Gastroesophageal sphincter (tissue), 4 donors: ENCODE data around the gene GPN1. TPM values are rescaled to one million over a fixed set of nuclear protein-coding genes. Genes with fewer than 3 reads are reported as not detected.
"Not testable (repeated sequence)": the region's sequence is repeated elsewhere in the genome, so short reads cannot be mapped to it uniquely, and the experiment has no call there.

ENCODE experiments used
- ATAC-seq: fragments of 150-250 bp; one replicate; pipeline ENCODE4 v1.9.1; 2016; ENCODE audit warnings: mild to moderate bottlenecking, moderate library complexity
- H3K27ac ChIP-seq, 4 donors: fragments of 200-600 bp; sonication (generic) in 3 of 4; 1 replicate in 3 of 4; 2 replicates in 1 of 4; pipeline ENCODE4 v1.5.1; 2016 to 2019
- H3K27me3 ChIP-seq: fragments of 200-600 bp; sonication (generic); one replicate; pipeline ENCODE4 v1.5.1; 2019
- H3K36me3 ChIP-seq, 2 donors: fragments of 200-600 bp; sonication (generic); one replicate each; pipeline ENCODE4 v1.5.1; 2019; ENCODE audit warnings: control low read depth in 1 of 2
- H3K4me1 ChIP-seq, 3 donors: fragments of 200-600 bp; sonication (generic); 1 replicate in 2 of 3; 2 replicates in 1 of 3; pipeline ENCODE4 v1.5.1; 2016 to 2019; ENCODE audit warnings: control low read depth in 2 of 3
- H3K4me3 ChIP-seq, 2 donors: fragments of 200-600 bp; sonication (generic); one replicate each; pipeline ENCODE4 v1.5.1; 2019; ENCODE audit warnings: mild to moderate bottlenecking in 1 of 2, moderate library complexity in 1 of 2
- H3K9me3 ChIP-seq, 3 donors: fragments of 200-600 bp; sonication (generic); one replicate each; pipeline ENCODE4 v1.5.1; 2017 to 2019; ENCODE audit warnings: control low read depth in 2 of 3
- EP300 ChIP-seq: sonication (generic); formaldehyde crosslinking; IDR thresholded peaks from one replicate; pipeline ENCODE4 v1.6.1; 2017; ENCODE audit warnings: antibody characterized with exemption, mild to moderate bottlenecking
- POLR2A ChIP-seq, 2 donors: fragments of 450-650 bp; IDR thresholded peaks; one replicate each; pipeline ENCODE4 v1.6.1; 2017; ENCODE audit warnings: antibody characterized with exemption in 2 of 2, mild to moderate bottlenecking in 2 of 2, moderate library complexity in 1 of 2
- POLR2AphosphoS5 ChIP-seq: sonication (generic); formaldehyde crosslinking; IDR thresholded peaks from one replicate; pipeline ENCODE4 v1.6.1; 2017; ENCODE audit warnings: antibody characterized with exemption
- WGBS, 2 donors: methylation state at CpG; one replicate each; pipeline ENCODE4 v1.1.5; 2018; ENCODE audit warnings: low coverage in 1 of 2; 5-methylcytosine and 5-hydroxymethylcytosine counted together
- total RNA-seq, 4 donors: library from RNA; depleted of rRNA; stranded (reverse); fragments of >200 nt; gene quantifications; one replicate each; pipeline ENCODE4 v1.1.0, GENCODE V29; 2016
- TF ChIP-seq, protein P1 (sequence below), 4 experiments: fragments of 200-600 bp in 2 of 4; fragments of 450-650 bp in 2 of 4; sonication (generic) in 1 of 4; IDR thresholded peaks; one replicate each; pipeline ENCODE4 v1.5.1; 2017 to 2019; ENCODE audit warnings: antibody characterized with exemption in 4 of 4, mild to moderate bottlenecking in 2 of 4, moderate library complexity in 2 of 4

GPN1 gene
- total RNA-seq, 4 donors from 2014 or later, result 20.9 to 34.5 (median 21.4) TPM

DNA sequence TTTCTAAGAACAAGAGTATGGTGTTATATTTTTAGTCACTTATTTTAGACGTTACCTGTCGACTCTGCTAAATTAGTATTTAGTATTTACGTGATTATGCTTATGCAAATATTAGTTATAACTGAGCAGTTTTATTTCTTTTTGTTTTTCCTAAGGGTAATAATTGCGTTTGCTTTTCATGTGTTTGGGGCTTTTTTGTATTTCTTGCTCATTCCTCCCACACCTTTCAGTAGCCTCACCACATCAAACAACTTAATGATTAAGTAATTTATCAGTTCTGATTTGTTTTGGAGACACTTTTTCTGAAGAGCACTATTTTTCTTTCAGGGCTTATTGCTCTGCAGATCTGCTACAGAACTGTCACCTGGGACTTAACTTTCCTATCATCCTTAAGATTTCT lies 42.4 kb downstream of the GPN1 start:
- Histone ChIP-seq H3K9me3 (no peaks in the 10 kb centered on the region), H3K36me3 (peaks cover 12 to 95% of the 10 kb centered on the region in 2 donors), H3K4me1 (peaks cover 0 to 8% (median 0%) of the 10 kb centered on the region in 3 donors), H3K4me3 (no peak overlapping the region), H3K27me3 (no peaks in the 10 kb centered on the region), H3K27ac (no peak overlapping the region)
- TF ChIP-seq POLR2A (IDR thresholded peaks at IDR 0.05), result no peak
- TF ChIP-seq POLR2AphosphoS5, result no peak
- no peak for ATAC-seq
- 71 to 77% methylated on average over 1 to 4 of the region's 4 CpGs for WGBS, 2 donors

DNA sequence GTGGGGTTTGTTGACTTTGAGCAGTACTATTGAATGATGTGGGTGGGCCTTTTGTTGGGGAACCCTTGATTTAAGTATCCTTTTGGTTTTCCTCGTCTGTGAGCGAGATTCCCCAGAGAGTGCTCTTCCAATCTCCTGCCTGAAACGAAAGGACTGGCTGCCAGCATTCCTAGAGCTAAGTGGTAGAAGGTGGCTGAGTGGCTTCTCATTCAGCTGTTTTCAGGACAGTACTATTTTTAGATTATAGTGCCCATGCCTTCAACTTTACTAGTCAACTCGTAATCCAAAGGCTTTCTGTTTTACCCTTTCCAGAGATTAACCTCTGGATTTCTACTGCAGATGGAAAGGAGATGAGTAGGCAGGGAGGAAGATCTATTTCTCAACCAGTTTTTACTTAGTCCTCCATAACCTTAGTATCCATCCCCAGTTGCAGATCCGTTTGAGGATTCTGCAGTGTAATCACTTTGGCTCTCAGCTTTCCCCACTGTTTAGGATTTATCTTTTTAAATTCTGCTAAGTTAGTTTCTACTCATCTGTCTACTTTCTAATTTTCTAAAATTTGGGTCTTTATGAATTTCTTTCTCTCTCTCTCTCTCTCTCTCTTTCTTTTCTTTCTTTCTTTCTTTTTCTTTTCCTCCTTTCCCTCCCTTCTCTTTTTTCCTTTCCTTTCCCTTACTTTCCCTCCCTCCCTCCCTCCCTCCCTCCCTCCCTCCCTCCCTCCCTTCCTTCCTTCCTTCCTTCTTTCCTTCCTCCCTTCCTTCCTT lies 44.1 kb downstream of the GPN1 start:
- 68 to 85% methylated on average over 4 to 5 of the region's 5 CpGs for WGBS, 2 donors
- ATAC-seq, result no peak
- H3K36me3 ChIP-seq, result peaks cover 15 to 96% of the 10 kb centered on the region in 2 donors
- H3K27ac ChIP-seq, result no peak overlapping the region
- no peak overlapping the region for H3K4me3 ChIP-seq
- no peak for TF ChIP-seq POLR2A (IDR thresholded peaks at IDR 0.05)
- no peaks in the 10 kb centered on the region for H3K27me3 ChIP-seq
- H3K4me1 ChIP-seq, result no peaks in the 10 kb centered on the region
- no peaks in the 10 kb centered on the region for H3K9me3 ChIP-seq

DNA sequence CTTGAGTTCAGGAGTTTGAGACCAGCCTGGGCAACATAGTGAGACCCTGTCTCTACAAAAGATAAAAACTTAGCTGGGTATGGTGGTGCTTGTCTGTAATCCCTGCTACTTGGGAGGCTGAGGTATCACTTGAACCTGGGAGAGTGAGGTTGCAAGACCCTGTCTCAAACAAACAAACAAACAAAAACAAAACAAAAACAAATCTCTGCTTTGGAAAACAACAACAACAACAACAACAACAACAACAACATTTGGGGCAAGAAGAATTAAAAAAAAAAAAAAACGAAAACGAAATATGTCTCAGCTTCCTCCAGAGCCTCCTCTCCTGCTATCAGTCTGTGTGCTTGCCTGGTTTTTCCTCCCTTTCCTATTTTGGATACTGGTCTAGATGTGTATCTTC lies 51.7 kb downstream of the GPN1 start:
- ATAC-seq, result no peak
- Histone ChIP-seq H3K9me3 (no peaks in the 10 kb centered on the region), H3K27ac (no peak overlapping the region), H3K4me1 (peaks cover 0 to 8% (median 0%) of the 10 kb centered on the region in 3 donors), H3K27me3 (no peaks in the 10 kb centered on the region), H3K4me3 (no peak overlapping the region), H3K36me3 (peaks cover 14 to 90% of the 10 kb centered on the region in 2 donors)
- TF ChIP-seq POLR2A (IDR thresholded peaks at IDR 0.05) (no peak), POLR2AphosphoS5 (no peak), EP300 (no peak)
- TF ChIP-seq, protein P1, sequence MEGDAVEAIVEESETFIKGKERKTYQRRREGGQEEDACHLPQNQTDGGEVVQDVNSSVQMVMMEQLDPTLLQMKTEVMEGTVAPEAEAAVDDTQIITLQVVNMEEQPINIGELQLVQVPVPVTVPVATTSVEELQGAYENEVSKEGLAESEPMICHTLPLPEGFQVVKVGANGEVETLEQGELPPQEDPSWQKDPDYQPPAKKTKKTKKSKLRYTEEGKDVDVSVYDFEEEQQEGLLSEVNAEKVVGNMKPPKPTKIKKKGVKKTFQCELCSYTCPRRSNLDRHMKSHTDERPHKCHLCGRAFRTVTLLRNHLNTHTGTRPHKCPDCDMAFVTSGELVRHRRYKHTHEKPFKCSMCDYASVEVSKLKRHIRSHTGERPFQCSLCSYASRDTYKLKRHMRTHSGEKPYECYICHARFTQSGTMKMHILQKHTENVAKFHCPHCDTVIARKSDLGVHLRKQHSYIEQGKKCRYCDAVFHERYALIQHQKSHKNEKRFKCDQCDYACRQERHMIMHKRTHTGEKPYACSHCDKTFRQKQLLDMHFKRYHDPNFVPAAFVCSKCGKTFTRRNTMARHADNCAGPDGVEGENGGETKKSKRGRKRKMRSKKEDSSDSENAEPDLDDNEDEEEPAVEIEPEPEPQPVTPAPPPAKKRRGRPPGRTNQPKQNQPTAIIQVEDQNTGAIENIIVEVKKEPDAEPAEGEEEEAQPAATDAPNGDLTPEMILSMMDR (IDR thresholded peaks at IDR 0.05), result no peak
- 68 to 89% methylated on average over 2 of the region's 2 CpGs for WGBS, 2 donors

DNA sequence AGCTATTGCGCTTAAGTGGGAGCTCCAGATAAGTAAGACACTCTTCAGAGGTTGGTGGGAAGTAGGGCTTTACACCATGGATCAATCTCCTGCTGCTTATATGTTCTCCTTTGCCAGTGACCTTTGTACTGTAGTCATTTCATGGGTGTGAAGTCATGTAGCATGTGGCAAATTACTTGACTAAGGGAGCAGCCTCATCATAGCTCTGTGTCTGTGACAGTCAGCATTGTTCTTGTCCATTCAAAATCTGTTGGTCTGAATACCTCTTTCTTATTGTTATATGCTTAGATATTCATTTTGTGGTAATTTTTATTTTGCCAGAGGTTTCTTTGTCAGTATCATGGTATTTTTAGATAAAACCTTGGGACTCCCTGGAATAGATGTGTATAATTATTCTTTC lies 53.0 kb downstream of the GPN1 start:
- no CpG with 5 or more reads among the region's 1 CpG for WGBS, 2 donors
- Histone ChIP-seq H3K4me1 (peaks cover 0 to 8% (median 0%) of the 10 kb centered on the region in 3 donors), H3K27ac (peak overlapping the region in 1 of 4 donors; percentile 27), H3K9me3 (no peaks in the 10 kb centered on the region), H3K4me3 (no peak overlapping the region), H3K36me3 (peaks cover 7 to 90% of the 10 kb centered on the region in 2 donors), H3K27me3 (no peaks in the 10 kb centered on the region)
- ATAC-seq, result no peak
- TF ChIP-seq POLR2AphosphoS5 (no peak), EP300 (no peak), POLR2A (IDR thresholded peaks at IDR 0.05) (no peak)
- TF ChIP-seq, protein P1 (IDR thresholded peaks at IDR 0.05), result no peak

DNA sequence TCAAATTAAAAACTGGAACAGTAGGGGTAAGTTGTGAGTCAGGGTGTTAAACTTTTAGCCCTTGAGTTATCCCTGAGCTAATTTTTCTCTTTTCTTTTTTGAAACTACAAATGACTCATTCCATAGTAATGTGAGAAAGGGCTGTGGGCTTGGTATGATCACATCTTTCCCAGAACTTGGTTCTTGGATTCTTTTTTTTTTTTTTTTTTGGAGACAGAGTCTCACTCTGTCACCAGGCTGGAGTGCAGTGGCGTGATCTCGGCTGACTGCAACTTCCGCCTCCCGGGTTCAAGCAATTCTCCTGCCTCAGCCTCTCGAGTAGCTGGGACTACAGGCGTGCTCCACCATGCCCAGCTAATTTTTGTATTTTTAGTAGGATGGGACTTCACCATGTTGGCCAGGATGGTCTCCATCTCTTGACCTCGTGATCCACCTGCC lies 53.5 kb downstream of the GPN1 start:
- peak; percentile 26 for TF ChIP-seq POLR2AphosphoS5
- ATAC-seq, result peak; percentile 50
- Histone ChIP-seq H3K36me3 (peaks cover 7 to 90% of the 10 kb centered on the region in 2 donors), H3K27ac (peak overlapping the region in 1 of 4 donors; percentile 27)
- H3K27me3 ChIP-seq, H3K9me3 ChIP-seq, H3K4me1 ChIP-seq, H3K4me3 ChIP-seq: not testable (repeated sequence)
- 40 to 78% methylated on average over 1 to 7 of the region's 7 CpGs for WGBS, 2 donors

DNA sequence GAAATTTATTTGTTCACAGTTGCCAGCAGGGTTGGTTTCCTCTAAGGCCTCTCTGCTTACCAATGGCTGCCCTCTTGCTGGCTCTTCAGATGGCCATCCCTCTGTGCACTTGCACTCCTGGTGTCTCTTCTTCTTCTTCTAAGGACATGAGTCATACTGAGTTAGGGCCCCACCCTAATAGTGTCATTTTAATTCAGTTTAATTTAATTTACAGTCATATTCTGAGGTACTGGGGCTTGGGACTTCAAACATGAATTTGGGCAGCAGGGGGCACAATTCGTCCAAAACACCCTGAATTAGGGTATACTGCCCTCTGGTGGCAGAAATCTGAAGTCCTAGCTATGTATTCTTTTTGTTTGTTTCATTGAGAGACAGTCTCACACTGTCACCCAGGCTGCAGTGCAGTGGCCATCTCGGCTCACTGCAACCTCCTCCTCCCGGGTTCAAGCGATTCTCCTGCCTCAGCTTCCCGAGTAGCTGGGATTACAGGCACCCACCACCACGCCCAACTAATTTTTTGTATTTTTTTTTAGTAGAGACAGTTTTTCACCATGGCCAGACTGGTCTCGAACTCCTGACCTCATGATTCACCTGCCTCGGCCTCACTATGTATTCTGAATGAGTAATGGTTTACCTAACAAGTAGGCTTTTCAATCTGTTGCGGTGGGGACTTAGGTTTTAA lies 54.7 kb downstream of the GPN1 start:
- Histone ChIP-seq H3K4me1 (peaks cover 0 to 8% (median 0%) of the 10 kb centered on the region in 3 donors), H3K9me3 (no peaks in the 10 kb centered on the region), H3K4me3 (no peak overlapping the region), H3K27ac (peak overlapping the region in 2 of 4 donors; percentile 23 to 27), H3K36me3 (peaks cover 0 to 90% of the 10 kb centered on the region in 2 donors), H3K27me3 (no peaks in the 10 kb centered on the region)
- peak; percentile 71 for ATAC-seq
- no peak for TF ChIP-seq EP300
- TF ChIP-seq, protein P1 (IDR thresholded peaks at IDR 0.05), result peak; percentile 87 to 96 (median 95)
- TF ChIP-seq POLR2A (IDR thresholded peaks at IDR 0.05), result no peak
- no peak for TF ChIP-seq POLR2AphosphoS5
- 50% methylated on average over 9 of the region's 9 CpGs for WGBS, 2 donors

DNA sequence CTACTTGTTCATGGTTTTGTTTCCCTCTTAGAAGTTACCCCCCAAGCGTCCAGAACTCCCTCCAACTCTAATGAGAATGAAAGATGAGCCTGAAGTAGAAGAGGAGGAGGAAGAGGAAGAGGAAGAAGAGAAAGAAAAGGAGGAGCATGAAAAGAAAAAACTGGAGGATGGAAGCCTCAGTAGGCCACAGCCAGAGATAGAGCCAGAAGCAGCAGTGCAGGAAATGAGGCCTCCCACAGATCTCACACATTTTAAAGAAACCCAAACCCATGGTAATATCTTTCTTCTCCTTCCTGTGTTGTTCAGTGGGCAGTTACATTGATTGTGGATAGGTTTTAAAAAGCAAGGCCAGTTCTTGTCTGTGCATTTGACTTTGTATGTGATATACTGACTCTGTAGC lies 56.2 kb downstream of the GPN1 start:
- H3K4me3 ChIP-seq, H3K27me3 ChIP-seq, ATAC-seq, H3K27ac ChIP-seq, H3K9me3 ChIP-seq, H3K4me1 ChIP-seq: not testable (repeated sequence)
- peaks cover 0 to 90% of the 10 kb centered on the region in 2 donors for H3K36me3 ChIP-seq
- WGBS, 2 donors, result 80 to 100% methylated on average over 1 of the region's 1 CpG
